Measurements from ENCODE around the gene GDF10. TPM values are rescaled to one million over a fixed set of nuclear protein-coding genes. Genes with fewer than 3 reads are reported as not detected.

Gene GDF10
- total and polyA plus RNA-seq, 2 of the 13 experiments (the other 11 are each of a cell fraction or from before 2014, with no cell fraction given): 0.03 TPM; not detected in 1

GRCh38 chr10:47257396-47258120 lies 42.4 kb upstream of the GDF10 start:
- ATAC-seq (no peak), DNase-seq (ENCODE audit: low spot score) (no peak), FAIRE-seq (no peak)
- Histone ChIP-seq H3K27ac (ENCODE audit: extremely low read length, insufficient read depth, low read length) (no peak overlapping the region), H3K9me3 (ENCODE audit: low read length) (no peaks in the 10 kb centered on the region), H3K4me3 (replicated peaks in 1 of 3; ENCODE audit: insufficient read depth in 1 of 3, low read depth in 2 of 3, low read length in 3 of 3) (no peak overlapping the region), H4K20me1 (ENCODE audit: insufficient read depth, low read length) (no peaks in the 10 kb centered on the region), H3K9ac (ENCODE audit: insufficient read depth, low read depth, low read length) (no peak overlapping the region), H3K4me1 (ENCODE audit: insufficient read depth, low read length) (no peaks in the 10 kb centered on the region), H3K79me2 (ENCODE audit: insufficient read depth, low read length) (no peaks in the 10 kb centered on the region), H3K4me2 (ENCODE audit: low read depth, low read length) (no peak overlapping the region), H3K36me3 (replicated peaks in 1 of 2; ENCODE audit: control insufficient read depth in 1 of 2, insufficient read depth in 2 of 2, low read length in 2 of 2) (no peaks in the 10 kb centered on the region), H2AFZ (ENCODE audit: low read length) (no peak overlapping the region), H3K27me3 (ENCODE audit: control insufficient read depth in 1 of 2, insufficient read depth in 2 of 2, low read length in 2 of 2) (peaks cover 1 to 3% of the 10 kb centered on the region in 2 experiments; a peak in 3 of 5 replicates)
- BruUV-seq (replicated peaks): no TSS peak
- POLR2A ChIA-PET: no interaction called here
- CTCF ChIA-PET (ENCODE audit: low intra/inter-chr PET ratio, low total read pairs): no interaction called here
- intact Hi-C loops (cut with micrococcal nuclease; ENCODE audit: unreplicated experiment) (no loop called here), in situ Hi-C loops (cut with HindIII; ENCODE audit: extremely low pct_ligation_motif_present, low pct_unique_long_range_greater_than_20kb) (no loop called here)
- WGBS (ENCODE audit: low lambda C conversion rate): 35% methylated on average over 4 of the region's 4 CpGs
- TF ChIP-seq ZNF496 (CRISPR knock-in tag; IDR thresholded peaks at IDR 0.05; ENCODE audit: insufficient replicate concordance) (no peak), AKNA (CRISPR knock-in tag; IDR thresholded peaks at IDR 0.05; ENCODE audit: borderline replicate concordance) (no peak), THRA (CRISPR knock-in tag; IDR thresholded peaks at IDR 0.05; ENCODE audit: borderline replicate concordance) (no peak), ZNF256 (CRISPR knock-in tag; conservative IDR thresholded peaks at IDR 0.05) (no peak), ZNF563 (CRISPR knock-in tag; IDR thresholded peaks at IDR 0.05) (no peak), MIXL1 (CRISPR knock-in tag; IDR thresholded peaks at IDR 0.05) (no peak), NKX3-1 (CRISPR knock-in tag; IDR thresholded peaks at IDR 0.05) (no peak), HMGXB3 (CRISPR knock-in tag; IDR thresholded peaks at IDR 0.05; ENCODE audit: borderline replicate concordance) (no peak)
- TF ChIP-seq, protein P1, sequence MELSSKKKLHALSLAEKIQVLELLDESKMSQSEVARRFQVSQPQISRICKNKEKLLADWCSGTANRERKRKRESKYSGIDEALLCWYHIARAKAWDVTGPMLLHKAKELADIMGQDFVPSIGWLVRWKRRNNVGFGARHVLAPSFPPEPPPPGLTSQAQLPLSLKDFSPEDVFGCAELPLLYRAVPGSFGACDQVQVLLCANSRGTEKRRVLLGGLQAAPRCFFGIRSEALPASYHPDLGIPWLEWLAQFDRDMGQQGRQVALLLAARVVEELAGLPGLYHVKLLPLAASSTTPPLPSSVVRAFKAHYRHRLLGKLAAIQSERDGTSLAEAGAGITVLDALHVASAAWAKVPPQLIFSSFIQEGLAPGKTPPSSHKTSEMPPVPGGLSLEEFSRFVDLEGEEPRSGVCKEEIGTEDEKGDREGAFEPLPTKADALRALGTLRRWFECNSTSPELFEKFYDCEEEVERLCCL (CRISPR knock-in tag; IDR thresholded peaks at IDR 0.05; ENCODE audit: borderline replicate concordance): no peak
- TF ChIP-seq, protein P2, sequence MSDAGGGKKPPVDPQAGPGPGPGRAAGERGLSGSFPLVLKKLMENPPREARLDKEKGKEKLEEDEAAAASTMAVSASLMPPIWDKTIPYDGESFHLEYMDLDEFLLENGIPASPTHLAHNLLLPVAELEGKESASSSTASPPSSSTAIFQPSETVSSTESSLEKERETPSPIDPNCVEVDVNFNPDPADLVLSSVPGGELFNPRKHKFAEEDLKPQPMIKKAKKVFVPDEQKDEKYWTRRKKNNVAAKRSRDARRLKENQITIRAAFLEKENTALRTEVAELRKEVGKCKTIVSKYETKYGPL (CRISPR knock-in tag; IDR thresholded peaks at IDR 0.05): no peak

Data from HepG2 (cell line).